Progenitor cell of endocrine pancreas (in vitro differentiated cells): ENCODE results near the gene LAMTOR1. TPM values are rescaled to one million over a fixed set of nuclear protein-coding genes. Genes with fewer than 3 reads are reported as not detected.

Experiments used
- DNase-seq: peaks from one replicate; pipeline ENCODE4 v3.0.0; 2021; ENCODE audit warnings: low spot score; ENCODE audit not compliant: unreplicated experiment
- H3K27ac Mint-ChIP-seq: 2 replicates; pipeline ENCODE4 v1.8.0; 2021; ENCODE audit warnings: mild to moderate bottlenecking, moderate library complexity, mixed read lengths
- H3K27me3 Mint-ChIP-seq: 2 replicates; pipeline ENCODE4 v1.8.0; 2021; ENCODE audit warnings: mixed read lengths
- H3K36me3 Mint-ChIP-seq: 2 replicates; pipeline ENCODE4 v1.8.0; 2022; ENCODE audit warnings: mixed read lengths; ENCODE audit not compliant: insufficient read depth
- H3K4me1 Mint-ChIP-seq: 2 replicates; pipeline ENCODE4 v1.8.0; 2021; ENCODE audit warnings: low read depth, mixed read lengths
- H3K4me3 Mint-ChIP-seq: 2 replicates; pipeline ENCODE4 v1.8.0; 2021; ENCODE audit warnings: low read depth, mild to moderate bottlenecking, moderate library complexity, mixed read lengths
- H3K9me3 Mint-ChIP-seq: 2 replicates; pipeline ENCODE4 v1.8.0; 2021; ENCODE audit warnings: low read depth, mixed read lengths
- CTCF ChIP-seq: fragments of 200-600 bp; sonication (generic); IDR thresholded peaks from one replicate; pipeline ENCODE4 v1.5.0; 2021; ENCODE audit warnings: antibody characterized with exemption, mild to moderate bottlenecking; ENCODE audit not compliant: unreplicated experiment
- total RNA-seq: library from RNA; stranded (reverse); gene quantifications from 2 replicates; pipeline ENCODE4 v1.2.1, GENCODE V29; 2021

LAMTOR1 gene
- total RNA-seq, 1 donor from 2014 or later: 84.9 TPM

DNA sequence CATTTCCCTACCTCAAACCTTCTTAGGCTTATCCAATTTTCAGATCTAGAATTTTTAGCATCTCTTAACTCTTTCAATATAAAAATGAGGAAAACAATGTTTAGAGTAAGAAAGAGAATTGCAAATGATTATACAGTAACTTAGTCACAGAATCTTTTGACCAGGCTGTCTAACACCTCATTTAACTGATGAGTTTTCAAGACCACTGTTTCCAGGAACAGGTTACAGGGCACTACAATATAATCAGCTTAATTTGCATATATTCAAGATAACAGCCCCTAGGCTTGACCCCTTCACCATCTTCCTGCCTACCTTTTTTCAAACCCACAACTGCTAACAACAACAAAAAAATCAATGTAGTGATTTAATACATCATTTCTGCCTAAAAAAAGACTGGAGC lies 35.4 kb downstream of the LAMTOR1 start:
- Mint-ChIP-seq H3K4me1 (peaks cover 3% of the 10 kb centered on the region), H3K36me3 (peaks cover 4% of the 10 kb centered on the region), H3K27ac (peak overlapping the region; percentile 65), H3K27me3 (no peaks in the 10 kb centered on the region), H3K9me3 (no peaks in the 10 kb centered on the region), H3K4me3 (no peak overlapping the region)
- TF ChIP-seq CTCF: no peak
- DNase-seq: no peak

- no peak for TF ChIP-seq CTCF
- H3K36me3 Mint-ChIP-seq: peaks cover 4% of the 10 kb centered on the region
- H3K4me1 Mint-ChIP-seq: peaks cover 3% of the 10 kb centered on the region
Measured at GRCh38 chr11:72067266-72067665, 35.8 kb downstream of the LAMTOR1 start.

GRCh38 chr11:72066855-72067254 lies 36.2 kb downstream of the LAMTOR1 start:
- H3K36me3 Mint-ChIP-seq: peaks cover 5% of the 10 kb centered on the region
- H3K9me3 Mint-ChIP-seq: no peaks in the 10 kb centered on the region
- no peak for TF ChIP-seq CTCF
- no peaks in the 10 kb centered on the region for H3K27me3 Mint-ChIP-seq
- DNase-seq: no peak
- H3K4me3 Mint-ChIP-seq: no peak overlapping the region
- H3K27ac Mint-ChIP-seq: no peak overlapping the region
- H3K4me1 Mint-ChIP-seq: peaks cover 3% of the 10 kb centered on the region

More at GRCh38 chr11:72067266-72067665, 35.8 kb downstream of the LAMTOR1 start:
- Mint-ChIP-seq H3K9me3 (no peaks in the 10 kb centered on the region), H3K27me3 (no peaks in the 10 kb centered on the region), H3K4me3 (no peak overlapping the region), H3K27ac (no peak overlapping the region)
- DNase-seq: no peak

- no peak for TF ChIP-seq CTCF
- Mint-ChIP-seq H3K9me3 (no peaks in the 10 kb centered on the region), H3K36me3 (peaks cover 4% of the 10 kb centered on the region), H3K4me1 (no peaks in the 10 kb centered on the region), H3K27me3 (no peaks in the 10 kb centered on the region), H3K4me3 (no peak overlapping the region), H3K27ac (peak overlapping the region; percentile 1)
- DNase-seq: no peak
Measured at GRCh38 chr11:72061739-72062396, 41.2 kb downstream of the LAMTOR1 start.

- Mint-ChIP-seq H3K4me3 (no peak overlapping the region), H3K27me3 (no peaks in the 10 kb centered on the region), H3K4me1 (no peaks in the 10 kb centered on the region), H3K27ac (no peak overlapping the region), H3K9me3 (no peaks in the 10 kb centered on the region), H3K36me3 (peaks cover 2% of the 10 kb centered on the region)
- DNase-seq: no peak
- TF ChIP-seq CTCF: no peak
Measured at GRCh38 chr11:72058416-72059034, 44.6 kb downstream of the LAMTOR1 start.
